ENCODE data around the gene CORO2A.

DNA sequence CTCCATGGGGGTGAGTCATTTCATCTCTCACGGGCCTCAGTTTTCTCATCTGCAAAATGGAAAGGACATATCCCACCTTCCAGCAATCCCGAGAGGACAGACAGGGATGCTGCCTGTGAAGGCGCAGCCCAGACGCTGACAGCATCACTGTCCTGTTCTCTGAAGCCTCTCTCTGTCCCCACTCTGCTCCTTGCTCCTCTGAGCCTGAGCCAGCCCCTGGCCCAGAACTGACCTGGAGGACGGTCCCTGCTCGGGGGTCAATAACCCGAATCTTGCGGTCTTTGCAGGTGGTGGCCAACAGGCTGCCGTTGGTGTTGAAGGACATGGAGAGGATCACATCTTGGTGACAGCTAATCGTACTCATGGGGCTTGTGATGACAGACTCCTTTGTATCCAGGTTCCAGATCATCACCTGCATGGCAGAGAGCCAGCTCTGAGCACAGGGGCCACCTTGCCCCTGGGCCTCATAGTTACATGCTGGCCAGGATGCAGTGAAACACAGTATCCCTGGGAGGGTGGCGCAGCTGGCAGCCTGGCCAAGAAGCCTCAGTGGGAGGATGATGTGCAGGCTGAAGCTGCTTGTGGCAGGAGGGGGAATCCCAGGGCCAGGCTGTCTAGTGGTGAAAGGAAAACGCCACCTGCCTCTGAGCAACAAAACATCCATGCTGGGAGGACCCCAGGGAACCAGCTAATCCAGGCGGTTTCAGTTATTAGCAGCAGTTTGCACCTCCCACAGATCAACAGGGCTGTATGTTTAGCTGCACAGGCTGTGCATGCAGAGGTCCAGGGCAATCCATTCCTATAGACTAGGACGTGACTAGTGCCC is 59.4 kb downstream of the CORO2A start:
- TF ChIP-seq, protein P1, sequence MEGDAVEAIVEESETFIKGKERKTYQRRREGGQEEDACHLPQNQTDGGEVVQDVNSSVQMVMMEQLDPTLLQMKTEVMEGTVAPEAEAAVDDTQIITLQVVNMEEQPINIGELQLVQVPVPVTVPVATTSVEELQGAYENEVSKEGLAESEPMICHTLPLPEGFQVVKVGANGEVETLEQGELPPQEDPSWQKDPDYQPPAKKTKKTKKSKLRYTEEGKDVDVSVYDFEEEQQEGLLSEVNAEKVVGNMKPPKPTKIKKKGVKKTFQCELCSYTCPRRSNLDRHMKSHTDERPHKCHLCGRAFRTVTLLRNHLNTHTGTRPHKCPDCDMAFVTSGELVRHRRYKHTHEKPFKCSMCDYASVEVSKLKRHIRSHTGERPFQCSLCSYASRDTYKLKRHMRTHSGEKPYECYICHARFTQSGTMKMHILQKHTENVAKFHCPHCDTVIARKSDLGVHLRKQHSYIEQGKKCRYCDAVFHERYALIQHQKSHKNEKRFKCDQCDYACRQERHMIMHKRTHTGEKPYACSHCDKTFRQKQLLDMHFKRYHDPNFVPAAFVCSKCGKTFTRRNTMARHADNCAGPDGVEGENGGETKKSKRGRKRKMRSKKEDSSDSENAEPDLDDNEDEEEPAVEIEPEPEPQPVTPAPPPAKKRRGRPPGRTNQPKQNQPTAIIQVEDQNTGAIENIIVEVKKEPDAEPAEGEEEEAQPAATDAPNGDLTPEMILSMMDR (IDR thresholded peaks at IDR 0.05) = peak; percentile 14
- TF ChIP-seq EZH2phosphoT487 (IDR thresholded peaks at IDR 0.05) = peak; percentile 31

Data from neural progenitor cell (in vitro differentiated cells).